ENCODE data around the gene EPB41L4A.

Gene EPB41L4A

GRCh38 chr5:112418659-112419163 lies 366 bp downstream of the EPB41L4A start (continued):
- TF ChIP-seq ZNF423 (tag by site-specific recombination; IDR thresholded peaks at IDR 0.05): no peak
- TF ChIP-seq ZNF341 (tag by site-specific recombination; IDR thresholded peaks at IDR 0.05; ENCODE audit: low read depth): no peak
- no peak for TF ChIP-seq PRDM2 (tag by site-specific recombination; IDR thresholded peaks at IDR 0.05; ENCODE audit: borderline replicate concordance)
- no peak for TF ChIP-seq ZNF426 (tag by site-specific recombination; IDR thresholded peaks at IDR 0.05)
- no peak for TF ChIP-seq ZNF596 (tag by site-specific recombination; IDR thresholded peaks at IDR 0.05)
- no peak for TF ChIP-seq ZNF398 (tag by site-specific recombination; IDR thresholded peaks at IDR 0.05)
- no peak for TF ChIP-seq ZNF555 (tag by site-specific recombination; conservative IDR thresholded peaks at IDR 0.05)
- TF ChIP-seq ZNF121 (tag by site-specific recombination; IDR thresholded peaks at IDR 0.05): no peak
- no peak for TF ChIP-seq ZNF561 (tag by site-specific recombination; IDR thresholded peaks at IDR 0.05; ENCODE audit: borderline replicate concordance)
- TF ChIP-seq TCF7L2 (IDR thresholded peaks at IDR 0.05; ENCODE audit: borderline replicate concordance, low read depth, low read length): no peak
- TF ChIP-seq ZNF768 (tag by site-specific recombination; IDR thresholded peaks at IDR 0.05): no peak
- no peak for TF ChIP-seq PBX3 (CRISPR knock-in tag; IDR thresholded peaks at IDR 0.05)
- no peak for TF ChIP-seq ZNF302 (tag by site-specific recombination; IDR thresholded peaks at IDR 0.05; ENCODE audit: low read depth)

- ChIA-PET CTCF (interaction anchor here (0.6 to 6.6 kb wide), 5 partner anchors 12 to 1151 kb away, joined by 3 to 116 read pairs (median 4); no protein-coding TSS in a partner anchor), POLR2A (interaction anchor here (3.5 kb wide), 1 partner anchor 257 kb away, joined by 23 read pairs; no protein-coding TSS in a partner anchor)
- Histone ChIP-seq H3K36me3 (ENCODE audit: control insufficient read depth in 2 of 2, insufficient read depth in 1 of 2, low read length in 2 of 2) (no peaks in the 10 kb centered on the region), H3K9me3 (ENCODE audit: control insufficient read depth, insufficient read depth, low read depth, low read length) (no peaks in the 10 kb centered on the region), H3K27ac (ENCODE audit: extremely low read depth, low read depth, low read length) (peak overlapping the region; percentile 59; the same call in 1 of the 2 replicates), H3K4me3 (ENCODE audit: low read depth, low read length) (peak overlapping the region; percentile 66), H3K4me1 (ENCODE audit: control insufficient read depth, insufficient read depth, low read length) (no peaks in the 10 kb centered on the region)
- TF ChIP-seq ZNF335 (tag by site-specific recombination; conservative IDR thresholded peaks at IDR 0.05): peak; percentile 47
- no peak for TF ChIP-seq ZXDB (tag by site-specific recombination; IDR thresholded peaks at IDR 0.05)
- TF ChIP-seq ZNF2 (tag by site-specific recombination; IDR thresholded peaks at IDR 0.05): no peak
- peak; percentile 37; the same call in 1 of the 2 replicates for TF ChIP-seq ZFHX2 (tag by site-specific recombination; conservative IDR thresholded peaks at IDR 0.05)
- TF ChIP-seq ZBTB20 (tag by site-specific recombination; IDR thresholded peaks at IDR 0.05): peak; percentile 5
- no peak for TF ChIP-seq PRDM6 (tag by site-specific recombination; IDR thresholded peaks at IDR 0.05)
- TF ChIP-seq ZNF341 (tag by site-specific recombination; IDR thresholded peaks at IDR 0.05; ENCODE audit: low read depth): no peak
- no peak for TF ChIP-seq ZNF48 (tag by site-specific recombination; IDR thresholded peaks at IDR 0.05)
- TF ChIP-seq ZNF521 (tag by site-specific recombination; IDR thresholded peaks at IDR 0.05): no peak
Observed at GRCh38 chr5:112417931-112418658, 982 bp downstream of the EPB41L4A start.

Measured in HEK293 (cell line).